Measurements from ENCODE around the gene NEK11. TPM values are rescaled to one million over a fixed set of nuclear protein-coding genes. Genes with fewer than 3 reads are reported as not detected.

Gene NEK11
- total RNA-seq, 3 donors from 2014 or later: 3.9 to 9.4 (median 5.8) TPM

DNA sequence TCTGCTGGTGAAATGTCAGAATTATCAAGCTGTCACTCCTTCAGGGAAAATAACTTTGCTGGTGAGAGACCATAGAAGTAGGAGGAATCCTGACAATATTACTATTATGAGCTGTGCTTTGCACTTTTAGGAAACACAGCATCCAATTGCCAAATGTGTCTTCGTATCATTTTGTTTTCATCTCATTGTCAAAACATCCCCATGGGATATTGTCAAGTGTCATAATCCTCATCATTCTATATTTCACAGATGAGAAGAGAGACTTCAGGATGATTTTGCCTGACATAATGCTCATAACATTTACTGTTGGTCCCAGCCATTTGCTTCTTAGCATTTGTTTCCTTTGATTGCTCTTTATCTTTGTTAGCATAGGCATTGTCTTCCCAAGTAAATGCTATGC, 234.4 kb downstream of the NEK11 start:
- intact Hi-C loops (cut with DNase I, micrococcal nuclease): no loop called here
- H3K9me3 ChIP-seq: peaks cover 6% of the 10 kb centered on the region
- no peaks in the 10 kb centered on the region for H3K4me1 ChIP-seq (ENCODE audit: low read depth)
- DNase-seq (no peak), ATAC-seq (no peak)
- no peaks in the 10 kb centered on the region for H3K36me3 ChIP-seq (ENCODE audit: low read depth)
- TF ChIP-seq, protein P1, sequence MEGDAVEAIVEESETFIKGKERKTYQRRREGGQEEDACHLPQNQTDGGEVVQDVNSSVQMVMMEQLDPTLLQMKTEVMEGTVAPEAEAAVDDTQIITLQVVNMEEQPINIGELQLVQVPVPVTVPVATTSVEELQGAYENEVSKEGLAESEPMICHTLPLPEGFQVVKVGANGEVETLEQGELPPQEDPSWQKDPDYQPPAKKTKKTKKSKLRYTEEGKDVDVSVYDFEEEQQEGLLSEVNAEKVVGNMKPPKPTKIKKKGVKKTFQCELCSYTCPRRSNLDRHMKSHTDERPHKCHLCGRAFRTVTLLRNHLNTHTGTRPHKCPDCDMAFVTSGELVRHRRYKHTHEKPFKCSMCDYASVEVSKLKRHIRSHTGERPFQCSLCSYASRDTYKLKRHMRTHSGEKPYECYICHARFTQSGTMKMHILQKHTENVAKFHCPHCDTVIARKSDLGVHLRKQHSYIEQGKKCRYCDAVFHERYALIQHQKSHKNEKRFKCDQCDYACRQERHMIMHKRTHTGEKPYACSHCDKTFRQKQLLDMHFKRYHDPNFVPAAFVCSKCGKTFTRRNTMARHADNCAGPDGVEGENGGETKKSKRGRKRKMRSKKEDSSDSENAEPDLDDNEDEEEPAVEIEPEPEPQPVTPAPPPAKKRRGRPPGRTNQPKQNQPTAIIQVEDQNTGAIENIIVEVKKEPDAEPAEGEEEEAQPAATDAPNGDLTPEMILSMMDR (IDR thresholded peaks at IDR 0.05): no peak
- H3K4me3 ChIP-seq: no peak overlapping the region

DNA sequence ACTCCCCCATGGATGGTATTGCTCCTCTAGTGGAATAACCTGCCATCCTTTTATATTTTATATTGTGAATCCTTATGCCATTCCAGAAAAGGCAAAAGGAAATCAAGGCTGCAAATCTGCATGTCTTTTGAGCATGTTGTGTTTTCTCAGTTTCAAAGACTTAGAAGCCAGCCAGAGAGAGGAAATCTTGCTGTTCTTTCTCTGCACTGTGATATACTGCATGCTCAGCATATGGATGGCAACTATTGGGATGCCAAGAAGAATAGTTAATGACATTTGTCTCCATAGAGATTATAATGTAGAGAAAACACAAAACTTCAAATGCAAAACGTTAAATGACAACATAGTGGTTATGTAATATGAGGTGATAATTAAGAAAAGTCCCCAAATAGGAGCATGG, 248.9 kb downstream of the NEK11 start:
- TF ChIP-seq, protein P1 (IDR thresholded peaks at IDR 0.05): no peak
- H3K36me3 ChIP-seq (ENCODE audit: low read depth): no peaks in the 10 kb centered on the region
- H3K4me3 ChIP-seq: no peak overlapping the region
- no peak for ATAC-seq
- DNase-seq: no peak
- H3K4me1 ChIP-seq (ENCODE audit: low read depth): no peaks in the 10 kb centered on the region
- intact Hi-C loops (cut with DNase I, micrococcal nuclease): no loop called here
- H3K9me3 ChIP-seq: no peaks in the 10 kb centered on the region

DNA sequence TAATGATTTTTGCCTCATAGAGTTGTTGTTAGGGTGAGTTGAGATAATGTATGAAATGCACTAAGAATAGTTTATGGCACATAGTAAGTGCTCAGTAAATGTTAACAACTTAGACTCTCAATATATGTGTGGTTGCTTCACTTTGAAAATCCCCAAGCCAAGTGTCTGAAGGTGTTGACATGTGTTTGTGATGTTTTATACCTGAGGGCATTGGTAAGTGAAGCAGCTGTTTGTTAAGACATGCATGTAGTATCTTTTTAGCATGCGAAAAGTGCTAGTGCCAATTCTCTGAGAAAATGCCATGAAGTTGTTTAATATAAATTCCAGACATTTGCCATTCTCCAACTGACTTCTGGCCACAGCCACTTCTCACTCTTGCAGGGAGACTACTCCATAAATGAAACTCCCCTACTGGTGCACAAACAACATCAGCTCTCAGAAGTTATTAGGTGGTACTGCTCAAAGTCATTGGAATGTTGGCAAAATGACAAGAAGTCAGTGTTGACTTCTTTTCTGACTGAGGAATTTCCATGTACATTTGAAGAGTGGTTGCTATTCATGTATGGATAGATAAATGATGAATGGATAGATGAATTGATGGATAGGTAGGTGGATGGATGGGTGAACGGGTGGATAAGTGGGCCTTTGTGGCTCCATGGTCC, 251.3 kb downstream of the NEK11 start:
- intact Hi-C loops (cut with DNase I, micrococcal nuclease): no loop called here
- Histone ChIP-seq H3K36me3 (ENCODE audit: low read depth) (no peaks in the 10 kb centered on the region), H3K4me3 (no peak overlapping the region), H3K9me3 (no peaks in the 10 kb centered on the region), H3K4me1 (ENCODE audit: low read depth) (no peaks in the 10 kb centered on the region)
- ATAC-seq (no peak), DNase-seq (no peak)
- TF ChIP-seq, protein P1 (IDR thresholded peaks at IDR 0.05): no peak

DNA sequence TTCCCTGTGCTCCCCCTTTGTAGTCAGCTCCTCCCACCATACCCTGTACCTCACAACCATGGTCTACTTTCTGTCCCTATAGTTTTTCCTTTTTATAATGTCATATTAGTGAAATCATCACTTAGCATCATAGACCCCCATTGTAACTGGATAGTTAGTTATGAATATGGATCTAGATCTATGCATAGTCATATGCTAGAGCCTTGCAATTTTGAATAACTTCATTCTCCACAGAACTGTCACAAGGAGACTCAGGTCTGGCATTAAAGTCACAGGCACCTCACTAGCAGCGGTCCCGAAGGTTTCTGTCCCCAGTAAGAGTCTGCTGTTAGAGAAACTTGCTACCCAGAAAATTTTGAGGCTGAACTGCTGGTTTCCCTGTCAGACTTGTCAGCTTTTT, 252.9 kb downstream of the NEK11 start:
- intact Hi-C loops (cut with DNase I, micrococcal nuclease): no loop called here
- DNase-seq (no peak), ATAC-seq (no peak)
- Histone ChIP-seq H3K4me1 (ENCODE audit: low read depth) (no peaks in the 10 kb centered on the region), H3K4me3 (no peak overlapping the region), H3K9me3 (no peaks in the 10 kb centered on the region), H3K36me3 (ENCODE audit: low read depth) (no peaks in the 10 kb centered on the region)
- TF ChIP-seq, protein P1 (IDR thresholded peaks at IDR 0.05): no peak

DNA sequence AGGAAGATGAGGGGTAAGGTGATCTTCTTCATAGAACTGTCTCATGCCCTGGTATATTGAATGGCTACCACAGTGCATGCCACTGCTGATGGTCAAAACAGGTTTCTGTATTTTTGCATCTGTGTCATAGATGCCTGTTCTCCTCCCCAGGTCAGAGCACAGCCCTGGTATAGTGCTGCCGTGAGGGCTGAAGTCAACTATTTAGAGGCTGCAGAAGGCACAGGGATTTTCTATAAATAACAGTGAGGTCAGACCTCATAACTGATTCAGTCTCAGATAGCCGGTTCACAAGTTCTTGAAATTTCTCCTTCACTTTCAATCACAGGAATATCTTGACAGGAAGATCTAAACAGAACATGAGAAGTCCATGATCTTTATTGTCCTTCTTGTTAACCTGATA, 255.7 kb downstream of the NEK11 start:
- Histone ChIP-seq H3K36me3 (ENCODE audit: low read depth) (no peaks in the 10 kb centered on the region), H3K9me3 (no peaks in the 10 kb centered on the region), H3K4me3 (no peak overlapping the region), H3K4me1 (ENCODE audit: low read depth) (no peaks in the 10 kb centered on the region)
- TF ChIP-seq, protein P1 (IDR thresholded peaks at IDR 0.05): no peak
- intact Hi-C loops (cut with DNase I, micrococcal nuclease): no loop called here
- DNase-seq (no peak), ATAC-seq (no peak)

DNA sequence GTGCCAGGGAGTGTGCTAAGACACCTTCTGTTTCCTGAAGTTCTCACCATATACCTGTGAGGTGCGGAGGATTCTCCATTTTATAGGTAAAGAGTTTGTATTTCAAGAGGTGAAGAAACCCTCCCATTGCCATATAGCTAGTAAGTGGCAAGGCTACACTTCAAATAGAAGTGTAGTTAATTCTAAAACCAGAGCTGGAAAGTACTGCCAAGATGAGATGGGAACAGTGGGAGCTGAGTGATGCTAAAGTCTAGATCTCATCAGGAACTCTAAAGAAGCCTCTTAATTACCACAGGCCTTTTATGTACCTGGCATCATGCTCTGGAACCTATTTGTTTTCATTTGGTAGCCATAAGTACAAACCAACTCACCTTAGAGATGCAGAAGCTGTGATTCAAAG, 256.3 kb downstream of the NEK11 start:
- no peak for ATAC-seq
- no peaks in the 10 kb centered on the region for H3K9me3 ChIP-seq
- intact Hi-C loops (cut with DNase I, micrococcal nuclease): no loop called here

More for the DNA sequence above, 256.3 kb downstream of the NEK11 start:
- no peak overlapping the region for H3K4me3 ChIP-seq
- H3K4me1 ChIP-seq (ENCODE audit: low read depth): no peaks in the 10 kb centered on the region
- DNase-seq: no peak
- no peaks in the 10 kb centered on the region for H3K36me3 ChIP-seq (ENCODE audit: low read depth)
- TF ChIP-seq, protein P1 (IDR thresholded peaks at IDR 0.05): no peak

All from mucosa of descending colon (tissue), 3 donors.